GM19468 (cell line): ENCODE data around the gene PCGF3.
"Not testable (repeated sequence)": the region's sequence is repeated elsewhere in the genome, so short reads cannot be mapped to it uniquely, and the experiment has no call there.

Experiments
- ATAC-seq: cut with Tn5 transposase; IDR thresholded peaks from one replicate; pipeline ENCODE4 v1.9.1; 2021; ENCODE audit warnings: mild to moderate bottlenecking, moderate library complexity, moderate number of reproducible peaks; ENCODE audit not compliant: unreplicated experiment; ENCODE audit errors: extremely low read depth

Gene PCGF3

DNA sequence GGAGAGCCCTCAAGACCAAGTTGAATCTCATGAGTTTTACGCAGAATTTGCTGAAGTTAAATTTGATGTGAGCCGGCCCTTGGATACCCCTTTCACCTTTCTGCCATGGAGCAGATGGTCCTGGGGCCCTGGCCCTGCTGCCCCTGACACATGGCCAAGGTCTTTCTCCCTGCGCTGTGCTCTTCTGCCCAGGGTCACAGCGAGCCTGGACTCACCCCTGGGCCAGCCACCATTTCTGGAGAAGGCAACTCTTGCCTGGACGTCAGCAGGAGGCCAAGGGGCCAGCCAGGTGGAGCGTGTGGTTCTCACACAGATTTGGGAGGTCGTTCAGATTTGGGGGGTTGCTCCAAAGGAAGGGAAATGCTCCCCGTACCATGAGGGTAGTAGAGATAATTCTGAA is 30.0 kb downstream of the PCGF3 start:
- ATAC-seq = no peak

DNA sequence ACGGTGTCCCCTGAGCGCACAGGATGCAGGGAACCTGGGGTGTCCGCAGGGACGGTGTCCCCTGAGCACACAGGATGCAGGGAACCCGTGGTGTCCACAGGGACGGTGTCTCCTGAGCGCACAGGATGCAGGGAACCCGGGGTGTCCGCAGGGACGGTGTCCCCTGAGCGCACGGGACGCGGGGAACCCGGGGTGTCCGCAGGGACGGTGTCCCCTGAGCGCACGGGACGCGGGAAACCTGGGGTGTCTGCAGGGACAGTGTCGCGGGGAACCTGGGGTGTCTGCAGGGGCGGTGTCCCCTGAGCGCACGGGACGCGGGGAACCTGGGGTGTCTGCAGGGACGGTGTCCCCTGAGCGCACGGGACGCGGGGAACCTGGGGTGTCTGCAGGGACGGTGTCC is 30.9 kb downstream of the PCGF3 start:
- ATAC-seq = not testable (repeated sequence)

- no peak for ATAC-seq
Observed at GRCh38 chr4:738781-739280, 33.2 kb downstream of the PCGF3 start.

DNA sequence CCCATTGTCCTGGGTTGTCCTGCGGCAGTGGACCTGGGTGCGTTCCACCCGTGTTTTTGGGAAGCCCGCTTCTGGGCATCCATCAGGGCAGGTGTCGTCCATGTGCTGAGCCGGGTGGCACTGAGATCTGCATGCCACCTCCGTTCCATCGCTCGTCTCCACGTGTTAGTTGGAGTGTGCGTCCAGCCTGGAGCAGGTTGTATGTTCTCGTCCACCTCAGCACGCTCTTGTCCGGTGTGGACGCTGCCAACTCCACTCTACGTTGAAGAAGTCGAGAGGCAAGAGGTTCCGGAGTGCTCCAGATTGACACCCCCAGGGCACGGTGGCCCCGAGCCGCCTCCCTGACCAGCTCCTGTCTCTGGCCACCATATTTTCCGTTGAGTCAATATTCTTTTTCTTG is 33.9 kb downstream of the PCGF3 start:
- ATAC-seq = no peak

DNA sequence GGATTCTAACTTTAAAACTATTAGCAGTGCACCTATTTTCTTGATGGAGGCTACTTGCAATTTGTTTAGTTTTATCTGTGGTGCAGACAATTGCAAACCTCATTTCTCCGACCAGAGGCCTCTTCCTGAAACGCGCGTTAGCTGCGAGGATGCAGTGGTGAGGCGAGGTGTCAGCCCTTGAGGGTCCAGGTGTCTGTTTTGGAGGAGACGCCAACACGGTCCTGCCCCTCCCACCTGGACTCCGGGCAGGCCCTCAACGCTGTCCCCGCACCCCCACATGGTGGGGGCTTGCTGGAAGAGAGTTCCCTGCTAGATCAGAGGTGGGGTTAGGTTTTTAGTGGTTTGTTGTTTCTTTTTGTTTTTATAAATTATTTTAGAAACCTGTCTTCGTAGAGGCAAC is 34.4 kb downstream of the PCGF3 start:
- no peak for ATAC-seq

GRCh38 chr4:740656-741282 is 35.1 kb downstream of the PCGF3 start:
- no peak for ATAC-seq

DNA sequence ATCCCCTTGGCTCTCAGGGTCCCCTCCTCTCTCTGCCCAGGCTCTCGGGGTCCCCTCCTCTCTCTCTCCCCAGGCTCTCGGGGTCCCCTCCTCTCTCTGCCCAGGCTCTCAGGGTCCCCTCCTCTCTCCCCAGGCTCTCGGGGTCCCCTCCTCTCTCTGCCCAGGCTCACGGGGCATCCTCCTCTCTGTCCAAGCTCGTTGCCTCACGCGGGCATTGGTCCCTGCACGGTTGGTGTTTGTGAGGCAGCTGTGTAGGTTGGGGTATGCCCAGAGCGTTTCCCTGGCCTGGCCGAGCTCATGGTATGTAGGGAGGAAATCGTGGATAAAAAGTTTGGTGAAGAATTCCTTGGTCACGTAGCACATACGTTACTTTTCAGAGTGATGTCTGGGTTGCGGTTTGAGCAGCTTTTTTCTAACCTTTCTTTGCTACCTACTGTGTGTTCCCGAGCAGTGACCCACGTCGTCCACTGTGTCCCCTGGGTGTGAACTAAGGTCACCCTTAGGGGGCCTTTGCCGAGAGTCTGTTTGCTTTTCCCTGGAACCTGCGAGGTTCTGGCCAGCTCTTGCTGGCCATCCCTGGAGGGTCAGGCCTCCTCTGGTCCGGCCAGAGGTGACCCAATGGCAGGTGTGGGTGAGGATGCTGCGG is 36.6 kb downstream of the PCGF3 start:
- no peak for ATAC-seq

GRCh38 chr4:742742-743311 is 37.2 kb downstream of the PCGF3 start:
- no peak for ATAC-seq

DNA sequence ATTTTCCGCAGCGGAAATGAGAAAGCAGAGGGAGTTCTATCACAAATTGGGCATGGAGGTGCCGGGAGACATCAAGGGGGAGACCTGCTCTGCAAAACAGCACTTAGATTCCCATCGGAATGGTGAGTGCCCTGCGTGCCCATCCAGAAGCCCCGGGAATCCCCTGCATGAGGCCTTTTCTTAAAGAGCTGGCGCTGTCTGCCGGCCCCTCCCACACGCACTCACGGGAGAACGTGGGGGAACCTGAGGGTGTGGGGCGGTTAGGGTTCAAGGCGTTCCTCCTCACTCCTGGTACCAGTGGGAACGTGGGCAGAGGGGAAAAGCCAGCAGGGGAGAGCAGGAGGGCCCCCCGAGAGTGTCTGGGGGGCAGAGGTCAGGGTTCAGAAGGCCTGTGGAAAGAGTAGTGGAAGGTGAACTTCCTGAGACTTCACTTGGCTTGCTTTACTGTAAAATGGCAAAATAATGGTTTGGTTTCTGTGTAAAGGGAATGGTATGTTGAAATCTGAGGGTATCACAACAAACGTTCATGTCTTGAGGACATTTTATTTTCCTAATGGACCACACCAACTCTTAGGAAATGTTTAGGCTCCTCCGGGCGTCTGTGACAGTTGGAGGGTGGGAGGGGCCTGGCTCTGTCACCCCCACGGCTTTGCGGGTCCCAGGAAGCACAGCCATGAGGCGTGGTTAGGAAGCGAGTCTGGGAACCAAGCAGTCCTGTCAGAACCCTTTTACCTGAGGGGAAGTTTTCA is 38.0 kb downstream of the PCGF3 start:
- ATAC-seq = no peak

GRCh38 chr4:744212-744841 is 38.7 kb downstream of the PCGF3 start:
- no peak for ATAC-seq

- ATAC-seq = no peak
Observed at GRCh38 chr4:747546-748170, 42.0 kb downstream of the PCGF3 start.

GRCh38 chr4:748461-748860 is 42.8 kb downstream of the PCGF3 start:
- ATAC-seq = no peak

DNA sequence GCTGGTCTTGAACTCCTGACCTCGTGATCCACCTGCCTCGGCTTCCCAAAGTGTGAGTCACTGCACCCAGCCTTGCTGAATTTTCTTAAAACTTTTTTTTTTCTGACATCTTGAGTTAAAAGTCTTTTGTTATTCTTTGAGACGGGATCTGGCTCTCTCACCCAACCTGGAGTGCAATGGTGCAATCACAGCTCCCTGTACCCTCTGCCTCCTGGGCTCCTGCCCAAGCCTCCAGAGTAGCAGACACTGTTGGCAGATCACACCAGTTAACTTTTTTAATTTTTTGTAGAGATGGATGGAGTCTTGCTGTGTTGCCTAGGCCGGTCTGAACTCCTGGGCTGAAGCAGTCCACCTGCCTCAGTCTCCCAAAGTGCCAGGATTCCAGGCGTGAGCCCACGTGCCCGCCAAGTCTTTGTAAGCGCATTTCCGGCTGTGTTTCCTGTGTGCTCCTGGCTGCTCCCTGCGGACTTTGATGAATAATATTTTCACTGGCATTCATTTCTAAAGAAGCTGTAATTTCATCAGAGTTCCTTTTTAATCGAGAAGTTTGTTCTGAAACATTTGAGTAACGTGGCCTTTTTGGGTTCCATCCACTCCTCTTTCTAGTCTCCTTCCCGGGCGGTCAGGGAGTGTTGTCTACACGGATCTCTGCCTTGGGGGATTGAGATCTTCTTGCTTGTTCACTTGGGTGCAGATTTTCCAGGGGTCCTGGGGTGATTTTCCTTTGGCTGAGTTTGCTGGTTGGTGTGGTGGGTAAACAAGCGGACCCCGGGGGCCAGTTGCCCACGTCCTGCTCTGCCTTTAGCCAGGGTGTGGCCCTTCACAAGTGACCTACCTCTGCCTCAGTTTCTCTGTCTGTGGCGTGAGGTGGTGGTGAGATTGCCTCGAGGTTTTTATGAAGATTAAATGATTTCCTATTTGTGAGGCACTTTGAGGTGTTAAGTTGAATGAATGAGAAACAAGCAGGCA is 44.4 kb downstream of the PCGF3 start:
- ATAC-seq = no peak

DNA sequence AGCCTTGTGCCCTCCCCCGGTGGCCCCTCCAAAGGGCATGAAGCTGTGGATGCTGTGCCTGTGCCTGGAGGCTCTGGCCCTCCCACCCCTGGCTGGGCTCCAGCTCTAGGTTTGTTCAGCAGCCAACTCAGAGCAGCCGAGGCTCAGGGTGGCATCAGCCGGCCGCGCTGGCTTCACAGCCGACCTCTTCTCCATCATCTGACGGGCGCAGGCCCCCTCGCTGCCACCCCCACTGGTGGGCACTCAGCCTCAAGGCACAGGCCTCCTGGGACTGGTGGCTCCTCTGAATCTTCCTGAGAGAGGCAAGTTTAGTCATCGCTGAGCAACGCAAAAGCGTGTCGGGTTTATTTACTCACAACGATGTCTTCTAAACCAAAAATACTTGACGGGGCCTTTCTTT is 46.0 kb downstream of the PCGF3 start:
- no peak for ATAC-seq

- ATAC-seq = no peak
Observed at GRCh38 chr4:752196-752861, 46.7 kb downstream of the PCGF3 start.

DNA sequence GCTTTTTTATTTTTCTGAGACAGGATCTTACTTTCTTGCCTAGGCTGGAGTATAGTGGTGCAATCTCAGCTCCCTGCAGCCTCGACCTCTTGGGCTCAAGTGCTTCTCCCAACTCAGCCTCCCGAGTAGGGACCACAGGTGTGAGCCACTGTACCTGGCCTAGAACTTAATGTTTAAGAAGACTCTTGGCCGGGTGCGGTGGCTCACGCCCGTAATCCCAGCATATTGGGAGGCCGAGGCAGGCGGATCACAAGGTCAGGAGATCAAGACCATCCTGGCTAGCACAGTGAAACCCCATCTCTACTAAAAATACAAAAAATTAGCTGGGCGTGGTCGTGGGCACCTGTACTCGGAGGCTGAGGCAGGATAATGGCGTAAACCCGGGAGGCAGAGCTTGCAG is 47.6 kb downstream of the PCGF3 start:
- ATAC-seq = not testable (repeated sequence)

- no peak for ATAC-seq
Observed at GRCh38 chr4:754221-755120, 48.8 kb downstream of the PCGF3 start.
